HCT116 (cell line): ENCODE data around the gene DMXL1. TPM values are rescaled to one million over a fixed set of nuclear protein-coding genes. Genes with fewer than 3 reads are reported as not detected.

Experiments used
- ATAC-seq: fragments of 200-7000 bp; cut with Tn5 transposase; 2 replicates; pipeline ENCODE4 v1.9.1; 2020; ENCODE audit warnings: mild to moderate bottlenecking, moderate library complexity
- BruUV-seq: library from RNA; stranded (reverse); fragments of 400-500 nt; replicated peaks from 2 replicates; lab custom pipeline; 2021; lab: Mats Ljungman, UMichigan
- CTCF ChIA-PET: fragments of 300-600 bp; sonication (Branson Sonifier 250); formaldehyde crosslinking; loops from one replicate; lab custom pipeline; 2021; ENCODE audit warnings: antibody characterized with exemption; lab: Charles Lee
- POLR2A ChIA-PET: fragments of 300-600, 350-600 bp; sonication (Branson Sonifier 250); formaldehyde crosslinking; loops from one replicate; lab custom pipeline; 2021; ENCODE audit warnings: antibody characterized with exemption; lab: Charles Lee
- RAD21 ChIA-PET, 2 experiments: fragments of 300-600 bp; sonication (Branson Sonifier 250); formaldehyde crosslinking; loops; one replicate each; lab custom pipeline; 2023; ENCODE audit warnings: low total read pairs in 2 of 2; ENCODE audit not compliant: uncharacterized antibody in 2 of 2, unreplicated experiment in 2 of 2, low non-redundant PET in 1 of 2; lab: Charles Lee
- DNase-seq: peaks from one replicate; pipeline ENCODE4 v3.0.0-alpha.2; 2010; ENCODE audit warnings: low read depth, low spot score
- H2AFZ ChIP-seq: fragments of 200-600 bp; shearing (Covaris generic), sonication (generic); 2 replicates; pipeline ENCODE4 v1.6.1; 2017; ENCODE audit warnings: low read depth, mixed run types, mixed read lengths, antibody characterized with exemption, low read length; ENCODE audit not compliant: poor library complexity, severe bottlenecking
- H3K27ac ChIP-seq: 2 replicates; pipeline ENCODE4 v1.5.1; 2012; ENCODE audit warnings: low read depth, low read length
- H3K27me3 ChIP-seq: fragments of 200-600 bp; sonication (generic); 2 replicates; pipeline ENCODE4 v1.6.1; 2016; ENCODE audit warnings: mixed run types, low read length, mixed read lengths; ENCODE audit not compliant: insufficient read depth
- H3K36me3 ChIP-seq, 2 experiments: fragments of 200-500 bp in 1 of 2; fragments of 200-600 bp in 1 of 2; sonication (Bioruptor generic) in 1 of 2; sonication (generic) in 1 of 2; 2 replicates each; pipeline versions ENCODE4 v1.5.1 to v1.6.1; 2014 to 2016; ENCODE audit warnings: low read length in 2 of 2, inconsistent platforms in 1 of 2, mixed read lengths in 1 of 2, mixed run types in 1 of 2; ENCODE audit not compliant: insufficient read depth in 2 of 2, control insufficient read depth in 1 of 2
- H3K4me1 ChIP-seq, 2 experiments: fragments of 200-600 bp in 1 of 2; sonication (generic) in 1 of 2; 2 replicates each; pipeline versions ENCODE4 v1.5.1 to v1.6.1; 2012 to 2017; ENCODE audit warnings: low read length in 2 of 2, inconsistent platforms in 1 of 2, mild to moderate bottlenecking in 1 of 2, mixed read lengths in 1 of 2, mixed run types in 1 of 2, moderate library complexity in 1 of 2; ENCODE audit not compliant: insufficient read depth in 2 of 2, control insufficient read depth in 1 of 2
- H3K4me2 ChIP-seq: fragments of 200-600 bp; sonication (generic); 2 replicates; pipeline ENCODE4 v1.6.1; 2017; ENCODE audit warnings: mixed run types, low read length, mixed read lengths
- H3K4me3 ChIP-seq, 2 experiments: fragments of 200-600 bp in 1 of 2; sonication (generic) in 1 of 2; replicated peaks in 1 of 2; 2 replicates each; pipeline ENCODE4 v1.5.1; 2011 to 2016; ENCODE audit warnings: low read length in 2 of 2, control low read depth in 1 of 2, low read depth in 1 of 2, mild to moderate bottlenecking in 1 of 2, mixed read lengths in 1 of 2, mixed run types in 1 of 2
- H3K79me2 ChIP-seq: fragments of 200-600 bp; sonication (generic); 2 replicates; pipeline ENCODE4 v1.6.1; 2017; ENCODE audit warnings: mild to moderate bottlenecking, mixed run types, low read length, moderate library complexity, mixed read lengths; ENCODE audit not compliant: insufficient read depth
- H3K9ac ChIP-seq: fragments of 200-600 bp; sonication (generic); 2 replicates; pipeline ENCODE4 v1.6.1; 2016; ENCODE audit warnings: low read length, mixed read lengths
- H3K9me2 ChIP-seq: fragments of 200-600 bp; sonication (generic), shearing (Covaris generic); 2 replicates; pipeline ENCODE4 v1.6.1; 2017; ENCODE audit warnings: mixed run types, mild to moderate bottlenecking, moderate library complexity; ENCODE audit not compliant: insufficient read depth
- H3K9me3 ChIP-seq, 2 experiments: fragments of 200-500 bp in 1 of 2; fragments of 200-600 bp in 1 of 2; sonication (Bioruptor generic) in 1 of 2; sonication (generic) in 1 of 2; 2 replicates each; pipeline ENCODE4 v1.6.1; 2014 to 2017; ENCODE audit warnings: low read length in 2 of 2, mixed read lengths in 2 of 2, inconsistent platforms in 1 of 2, low read depth in 1 of 2, mild to moderate bottlenecking in 1 of 2, mixed run types in 1 of 2, moderate library complexity in 1 of 2; ENCODE audit not compliant: control insufficient read depth in 1 of 2, insufficient read depth in 1 of 2
- H4K20me1 ChIP-seq: fragments of 200-600 bp; sonication (generic), shearing (Covaris generic); 2 replicates; pipeline ENCODE4 v1.6.1; 2017; ENCODE audit warnings: mixed run types, mild to moderate bottlenecking, moderate library complexity; ENCODE audit not compliant: insufficient read depth
- CBX3 ChIP-seq: IDR thresholded peaks from 2 replicates; pipeline ENCODE4 v1.6.1; 2012; ENCODE audit warnings: low read depth
- EGR1 ChIP-seq: IDR thresholded peaks from 2 replicates; pipeline ENCODE4 v1.6.1; 2012; ENCODE audit warnings: low read depth
- EZH2phosphoT487 ChIP-seq: fragments of 200-600 bp; IDR thresholded peaks from 2 replicates; pipeline ENCODE4 v1.6.1; 2018; ENCODE audit warnings: antibody characterized with exemption, borderline replicate concordance
- FOSL1 ChIP-seq: IDR thresholded peaks from 2 replicates; pipeline ENCODE4 v1.6.1; 2012; ENCODE audit warnings: low read depth
- JUND ChIP-seq: IDR thresholded peaks from 2 replicates; pipeline ENCODE4 v1.6.1; 2012
- MAX ChIP-seq: IDR thresholded peaks from 2 replicates; pipeline ENCODE4 v1.6.1; 2012
- POLR2A ChIP-seq: IDR thresholded peaks from 2 replicates; pipeline ENCODE4 v1.7.0; 2011; ENCODE audit warnings: borderline replicate concordance; ENCODE audit not compliant: insufficient read depth, insufficient read length; ENCODE audit errors: extremely low read depth
- RAD21 ChIP-seq: IDR thresholded peaks from 2 replicates; pipeline ENCODE4 v1.6.1; 2012; ENCODE audit warnings: low read depth, mild to moderate bottlenecking
- SIN3A ChIP-seq: IDR thresholded peaks from 2 replicates; pipeline ENCODE4 v1.6.1; 2012; ENCODE audit warnings: low read depth
- SRF ChIP-seq: IDR thresholded peaks from 2 replicates; pipeline ENCODE4 v1.6.1; 2012; ENCODE audit warnings: low read depth
- TCF7L2 ChIP-seq: IDR thresholded peaks from 2 replicates; pipeline ENCODE4 v1.7.0; 2011; ENCODE audit warnings: borderline replicate concordance, inconsistent platforms; ENCODE audit not compliant: insufficient read depth, insufficient read length; ENCODE audit errors: extremely low read depth
- ZBTB33 ChIP-seq: IDR thresholded peaks from 2 replicates; pipeline ENCODE4 v1.6.1; 2011; ENCODE audit warnings: mild to moderate bottlenecking, low read length, moderate library complexity; ENCODE audit not compliant: insufficient replicate concordance; ENCODE audit errors: extremely low read depth
- ZFX ChIP-seq: fragments of 450-650 bp; IDR thresholded peaks from 2 replicates; pipeline ENCODE4 v1.6.1; 2017
- ZNF274 ChIP-seq: fragments of 200-500 bp; sonication (Bioruptor generic); IDR thresholded peaks from 2 replicates; pipeline ENCODE4 v1.6.1; 2014; ENCODE audit warnings: mild to moderate bottlenecking, low read depth, low read length, inconsistent platforms
- intact Hi-C: fragments of 100-400 bp; cut with micrococcal nuclease; formaldehyde crosslinking; loops from 2 replicates; pipeline ENCODE4 v1.10.0; 2022
- total RNA-seq: library from RNA; stranded (reverse); gene quantifications from one replicate; pipeline ENCODE4 v1.2.1, GENCODE V29; 2021; ENCODE audit not compliant: unreplicated experiment
- TF ChIP-seq, protein P1 (sequence below): IDR thresholded peaks from 2 replicates; pipeline ENCODE4 v1.6.1; 2012; ENCODE audit warnings: low read depth
- TF ChIP-seq, protein P2 (sequence below): IDR thresholded peaks from 2 replicates; pipeline ENCODE4 v1.6.1; 2012

Gene DMXL1
- total RNA-seq, 1 experiment from 2014 or later: 21.1 TPM

GRCh38 chr5:119276978-119277377, 206.1 kb downstream of the DMXL1 start:
- ChIA-PET CTCF (no interaction called here), RAD21 (no interaction called here), POLR2A (no interaction called here)
- H3K4me1 ChIP-seq: peaks cover 30 to 38% of the 10 kb centered on the region in 2 experiments
- no peaks in the 10 kb centered on the region for H3K9me3 ChIP-seq
- H4K20me1 ChIP-seq: no peaks in the 10 kb centered on the region
- TF ChIP-seq JUND (no peak), MAX (no peak), RAD21 (no peak), FOSL1 (no peak), EZH2phosphoT487 (no peak), CBX3 (no peak), POLR2A (no peak), SRF (no peak), ZFX (no peak), SIN3A (no peak), EGR1 (no peak), TCF7L2 (no peak), ZNF274 (no peak), ZBTB33 (no peak)
- TF ChIP-seq, protein P1, sequence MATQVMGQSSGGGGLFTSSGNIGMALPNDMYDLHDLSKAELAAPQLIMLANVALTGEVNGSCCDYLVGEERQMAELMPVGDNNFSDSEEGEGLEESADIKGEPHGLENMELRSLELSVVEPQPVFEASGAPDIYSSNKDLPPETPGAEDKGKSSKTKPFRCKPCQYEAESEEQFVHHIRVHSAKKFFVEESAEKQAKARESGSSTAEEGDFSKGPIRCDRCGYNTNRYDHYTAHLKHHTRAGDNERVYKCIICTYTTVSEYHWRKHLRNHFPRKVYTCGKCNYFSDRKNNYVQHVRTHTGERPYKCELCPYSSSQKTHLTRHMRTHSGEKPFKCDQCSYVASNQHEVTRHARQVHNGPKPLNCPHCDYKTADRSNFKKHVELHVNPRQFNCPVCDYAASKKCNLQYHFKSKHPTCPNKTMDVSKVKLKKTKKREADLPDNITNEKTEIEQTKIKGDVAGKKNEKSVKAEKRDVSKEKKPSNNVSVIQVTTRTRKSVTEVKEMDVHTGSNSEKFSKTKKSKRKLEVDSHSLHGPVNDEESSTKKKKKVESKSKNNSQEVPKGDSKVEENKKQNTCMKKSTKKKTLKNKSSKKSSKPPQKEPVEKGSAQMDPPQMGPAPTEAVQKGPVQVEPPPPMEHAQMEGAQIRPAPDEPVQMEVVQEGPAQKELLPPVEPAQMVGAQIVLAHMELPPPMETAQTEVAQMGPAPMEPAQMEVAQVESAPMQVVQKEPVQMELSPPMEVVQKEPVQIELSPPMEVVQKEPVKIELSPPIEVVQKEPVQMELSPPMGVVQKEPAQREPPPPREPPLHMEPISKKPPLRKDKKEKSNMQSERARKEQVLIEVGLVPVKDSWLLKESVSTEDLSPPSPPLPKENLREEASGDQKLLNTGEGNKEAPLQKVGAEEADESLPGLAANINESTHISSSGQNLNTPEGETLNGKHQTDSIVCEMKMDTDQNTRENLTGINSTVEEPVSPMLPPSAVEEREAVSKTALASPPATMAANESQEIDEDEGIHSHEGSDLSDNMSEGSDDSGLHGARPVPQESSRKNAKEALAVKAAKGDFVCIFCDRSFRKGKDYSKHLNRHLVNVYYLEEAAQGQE: no peak
- TF ChIP-seq, protein P2, sequence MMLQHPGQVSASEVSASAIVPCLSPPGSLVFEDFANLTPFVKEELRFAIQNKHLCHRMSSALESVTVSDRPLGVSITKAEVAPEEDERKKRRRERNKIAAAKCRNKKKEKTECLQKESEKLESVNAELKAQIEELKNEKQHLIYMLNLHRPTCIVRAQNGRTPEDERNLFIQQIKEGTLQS: no peak
- no peak overlapping the region for H3K27ac ChIP-seq
- no peak overlapping the region for H3K4me2 ChIP-seq
- no peaks in the 10 kb centered on the region for H3K27me3 ChIP-seq
- peaks cover 8% of the 10 kb centered on the region for H3K79me2 ChIP-seq
- no peaks in the 10 kb centered on the region for H3K9me2 ChIP-seq
- H3K4me3 ChIP-seq: no peak overlapping the region
- no TSS peak for BruUV-seq
- intact Hi-C loops: no loop called here
- no peak for DNase-seq
- no peak for ATAC-seq
- H3K36me3 ChIP-seq: no peaks in the 10 kb centered on the region
- H2AFZ ChIP-seq: no peak overlapping the region
- no peak overlapping the region for H3K9ac ChIP-seq
